SK-MEL-5 (cell line): ENCODE measurements around the gene DPPA2. TPM values are rescaled to one million over a fixed set of nuclear protein-coding genes. Genes with fewer than 3 reads are reported as not detected.

Source experiments
- DNase-seq: peaks from one replicate; pipeline ENCODE4 v3.0.0-alpha.2; 2016; ENCODE audit warnings: low read depth, low spot score
- in situ Hi-C: cut with HindIII; loops from 2 replicates; pipeline ENCODE4 v1.10.0; 2016; ENCODE audit warnings: low sequenced_read_pairs, high pct_unique_total_duplicates, low pct_unique_long_range_greater_than_20kb
- total RNA-seq: library from RNA; depleted of rRNA; stranded (reverse); fragments of >200 nt; shearing (Covaris generic); gene quantifications from 2 replicates; pipeline ENCODE4 v1.2.3, GENCODE V29; 2014

Gene DPPA2
- total RNA-seq, 1 experiment from 2014 or later, result not detected

- in situ Hi-C loops, result no loop called here
- DNase-seq, result no peak
These were observed 15.4 kb upstream of the DPPA2 start for GRCh38 chr3:109331692-109332091.

DNA sequence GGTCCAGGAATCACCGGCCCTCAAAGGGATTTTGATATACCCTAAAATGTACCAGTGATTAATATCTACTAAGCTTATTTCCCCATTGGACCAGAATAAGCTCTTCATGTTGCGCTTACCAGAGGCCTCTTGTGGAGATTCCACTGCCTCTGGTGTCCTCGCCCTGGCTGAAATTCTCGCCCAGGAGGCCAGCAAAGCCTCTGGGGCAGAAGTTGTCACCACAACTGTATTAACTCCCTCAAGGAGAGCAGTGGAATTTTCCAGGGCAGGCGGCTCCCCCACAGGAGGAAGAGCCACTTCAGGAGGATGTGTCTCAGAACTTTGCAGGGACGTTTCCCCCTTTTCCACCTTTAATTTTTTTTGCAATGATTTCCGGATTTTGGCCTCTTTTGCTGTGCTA is 14.1 kb upstream of the DPPA2 start:
- in situ Hi-C loops, result no loop called here
- DNase-seq, result no peak

DNA sequence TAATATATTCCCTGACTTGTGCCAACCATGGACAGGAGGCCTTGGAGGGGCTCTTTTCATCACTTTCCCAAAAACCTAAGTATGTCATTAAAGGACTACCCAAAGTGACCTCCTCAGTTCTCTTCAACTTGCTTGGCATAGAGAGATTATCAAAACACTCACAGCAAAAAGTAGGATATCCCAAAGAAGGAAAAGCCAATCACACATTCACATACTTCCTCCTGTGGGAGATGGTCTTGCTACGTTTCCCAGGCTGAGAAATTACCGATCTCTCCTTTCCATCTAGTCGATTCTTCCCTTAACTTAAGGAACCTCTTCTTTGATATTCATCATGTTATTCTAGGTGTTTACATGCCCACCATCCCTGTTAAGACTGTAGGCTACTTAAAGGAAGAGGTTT is 11.9 kb upstream of the DPPA2 start:
- no peak for DNase-seq
- in situ Hi-C loops, result no loop called here

DNA sequence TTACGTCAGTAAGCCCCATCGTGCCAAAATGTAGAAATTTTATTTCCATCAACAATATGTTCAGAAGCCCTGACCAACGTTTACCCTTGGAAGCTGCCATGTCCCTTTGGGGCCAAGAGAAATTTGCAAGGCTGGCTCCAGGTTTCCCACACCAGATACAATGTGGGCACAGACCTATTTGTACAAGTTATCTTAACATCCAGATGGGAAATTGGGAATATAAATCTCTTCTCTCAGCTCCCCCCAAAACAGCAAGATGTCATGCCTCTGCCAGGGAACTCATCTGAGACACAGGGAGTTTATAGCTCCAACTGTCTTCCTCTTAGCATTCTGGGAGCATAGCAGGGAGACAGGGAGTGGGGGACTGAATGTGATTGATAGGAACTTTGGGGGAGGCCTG is 9.3 kb upstream of the DPPA2 start:
- no peak for DNase-seq
- in situ Hi-C loops, result no loop called here

DNA sequence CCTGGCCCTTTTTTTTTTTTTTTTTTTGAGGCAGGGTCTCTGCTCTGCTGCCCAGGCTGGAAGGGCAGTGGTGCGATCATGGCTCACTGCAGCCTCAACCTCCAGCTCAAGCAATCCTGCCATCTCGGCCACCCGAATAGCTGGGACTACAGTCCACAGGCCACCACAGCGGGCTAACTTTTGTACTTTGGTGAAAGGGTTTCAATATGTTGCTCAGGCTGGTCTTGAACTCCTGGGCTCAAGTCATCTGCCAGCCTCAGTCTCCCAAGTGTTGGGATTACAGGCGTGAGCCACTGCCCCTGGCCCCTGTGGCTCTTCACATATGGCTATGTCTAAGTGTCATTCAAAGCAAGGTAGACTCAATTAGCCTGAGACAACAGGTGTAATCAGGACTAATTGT is 8.8 kb upstream of the DPPA2 start:
- in situ Hi-C loops, result no loop called here
- DNase-seq, result no peak

GRCh38 chr3:109313061-109313460 is 3.3 kb downstream of the DPPA2 start:
- no peak for DNase-seq
- in situ Hi-C loops, result no loop called here

DNA sequence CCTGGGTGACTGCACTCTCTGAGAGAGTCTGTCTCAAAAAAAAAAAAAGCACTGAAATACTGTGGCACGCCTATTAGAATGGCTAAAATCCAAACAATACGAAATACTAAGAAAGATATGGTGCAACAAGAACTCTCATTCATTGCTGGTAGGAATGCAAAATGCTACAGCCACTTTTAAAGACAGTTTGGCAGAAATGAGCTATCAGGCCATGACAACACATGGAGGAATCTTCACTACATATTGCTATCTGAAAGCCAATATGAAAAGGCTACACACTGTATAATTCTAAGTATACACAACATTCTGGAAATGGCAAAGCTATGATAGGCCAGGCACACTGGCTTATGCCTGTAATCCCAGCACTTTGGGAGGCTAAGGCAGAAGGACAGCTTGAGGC is 18.8 kb downstream of the DPPA2 start:
- DNase-seq, result no peak
- in situ Hi-C loops, result no loop called here

DNA sequence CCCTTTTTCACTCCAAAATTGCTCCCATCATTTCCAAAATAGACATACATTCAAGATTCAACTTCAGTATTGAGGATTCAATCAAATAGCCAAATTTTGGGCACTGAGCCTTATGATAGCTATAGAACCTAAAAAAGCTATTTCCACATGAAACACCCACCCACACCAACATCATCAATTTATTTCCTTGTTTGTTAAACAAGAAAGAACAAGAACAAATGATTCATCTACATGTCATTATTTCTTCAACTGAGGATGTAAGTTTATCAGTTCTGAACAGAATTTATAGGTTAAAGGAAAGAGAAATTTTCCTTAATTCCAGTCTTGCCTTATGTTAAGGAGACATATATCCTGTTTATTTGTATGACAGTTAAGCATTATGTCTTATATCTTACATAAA is 32.2 kb downstream of the DPPA2 start:
- DNase-seq, result no peak
- in situ Hi-C loops, result no loop called here

GRCh38 chr3:109278546-109278945 is 37.8 kb downstream of the DPPA2 start:
- DNase-seq, result no peak
- in situ Hi-C loops, result no loop called here

- in situ Hi-C loops, result no loop called here
- no peak for DNase-seq
These were observed 38.2 kb downstream of the DPPA2 start for GRCh38 chr3:109278141-109278540.

DNA sequence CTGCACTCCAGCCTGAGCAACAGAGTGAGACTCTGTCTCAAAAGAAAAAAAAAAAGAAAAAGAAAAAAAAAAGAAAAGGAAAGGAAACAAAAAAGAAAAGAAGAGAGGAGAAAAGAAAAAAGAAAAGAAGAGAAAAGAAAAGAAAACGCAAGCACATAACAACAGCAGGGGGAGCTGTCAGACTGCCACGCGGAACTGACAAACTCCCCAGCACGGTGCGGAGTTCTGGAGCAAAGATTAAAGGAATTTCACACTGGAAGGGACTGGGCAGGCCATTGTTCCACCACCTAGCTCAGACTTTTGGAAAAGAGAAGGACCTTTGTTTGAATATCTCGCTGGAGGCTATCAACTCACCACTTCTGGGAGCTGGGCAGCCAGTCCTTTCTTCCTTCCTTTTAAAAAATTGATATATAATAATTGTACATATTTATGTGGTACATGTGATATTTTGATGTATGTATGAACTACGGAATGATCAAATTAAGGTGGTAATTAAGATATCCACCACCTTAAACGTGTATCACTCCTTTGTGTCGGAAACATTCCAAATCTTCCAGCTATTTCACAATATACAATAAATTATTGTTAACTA is 40.5 kb downstream of the DPPA2 start:
- in situ Hi-C loops, result no loop called here
- DNase-seq, result peak; percentile 87

- in situ Hi-C loops, result no loop called here
- no peak for DNase-seq
These were observed 45.5 kb downstream of the DPPA2 start for GRCh38 chr3:109270779-109271178.

- DNase-seq, result no peak
- in situ Hi-C loops, result no loop called here
These were observed 46.6 kb downstream of the DPPA2 start for GRCh38 chr3:109269577-109270275.

- in situ Hi-C loops, result no loop called here
- no peak for DNase-seq
These were observed 48.1 kb downstream of the DPPA2 start for GRCh38 chr3:109268181-109268580.

GRCh38 chr3:109265295-109265694 is 51.0 kb downstream of the DPPA2 start:
- no peak for DNase-seq
- in situ Hi-C loops, result no loop called here

GRCh38 chr3:109257269-109257668 is 59.0 kb downstream of the DPPA2 start:
- in situ Hi-C loops, result no loop called here
- DNase-seq, result peak; percentile 49

DNA sequence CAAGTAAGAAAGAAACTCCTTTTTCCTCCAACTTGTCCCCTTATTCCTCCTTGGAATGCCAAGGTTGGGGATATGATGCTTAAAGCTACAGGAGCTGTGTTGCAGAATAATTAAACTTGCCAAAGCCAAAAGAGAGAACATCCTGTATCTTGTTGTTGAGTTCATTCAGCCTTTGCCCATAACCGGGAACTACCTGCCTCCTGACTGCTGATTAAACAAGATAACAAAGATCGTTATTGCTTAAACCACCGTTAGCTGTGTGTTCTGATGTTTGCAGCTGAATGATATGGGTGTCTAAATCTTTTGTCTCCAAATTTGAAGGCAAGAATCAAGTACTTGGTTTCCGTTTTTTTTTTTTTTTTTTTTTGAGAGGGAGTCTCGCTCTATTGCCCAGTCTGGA is 61.5 kb downstream of the DPPA2 start:
- in situ Hi-C loops, result no loop called here
- DNase-seq, result no peak

- DNase-seq, result no peak
- in situ Hi-C loops, result no loop called here
These were observed 63.7 kb downstream of the DPPA2 start for GRCh38 chr3:109252641-109253040.
